ENCODE measurements around the gene DLG2.

Gene DLG2

GRCh38 chr11:83685730-83686129 is 1941.4 kb downstream of the DLG2 start:
- DNase-seq (ENCODE audit: insufficient read length, low spot score) (no peak), FAIRE-seq (no peak)
- TF ChIP-seq CTCF (IDR thresholded peaks at IDR 0.05; ENCODE audit: insufficient read depth, missing control alignments), result no peak

- FAIRE-seq, result no peak
- no peak for TF ChIP-seq CTCF (IDR thresholded peaks at IDR 0.05; ENCODE audit: insufficient read depth, missing control alignments)
- no peak for DNase-seq (ENCODE audit: insufficient read length, low spot score)
Observed at GRCh38 chr11:83684071-83684470, 1943.1 kb downstream of the DLG2 start.

GRCh38 chr11:83682611-83682973 is 1944.6 kb downstream of the DLG2 start:
- DNase-seq (ENCODE audit: insufficient read length, low spot score) (no peak), FAIRE-seq (no peak)
- TF ChIP-seq CTCF (IDR thresholded peaks at IDR 0.05; ENCODE audit: insufficient read depth, missing control alignments), result no peak

- FAIRE-seq, result no peak
- no peak for TF ChIP-seq CTCF (IDR thresholded peaks at IDR 0.05; ENCODE audit: insufficient read depth, missing control alignments)
- no peak for DNase-seq (ENCODE audit: insufficient read length, low spot score)
Observed at GRCh38 chr11:83681906-83682610, 1945.1 kb downstream of the DLG2 start.

GRCh38 chr11:83681031-83681781 is 1945.9 kb downstream of the DLG2 start:
- no peak for FAIRE-seq
- DNase-seq (ENCODE audit: insufficient read length, low spot score), result no peak
- TF ChIP-seq CTCF (IDR thresholded peaks at IDR 0.05; ENCODE audit: insufficient read depth, missing control alignments), result no peak

GRCh38 chr11:83680321-83680720 is 1946.8 kb downstream of the DLG2 start:
- no peak for TF ChIP-seq CTCF (IDR thresholded peaks at IDR 0.05; ENCODE audit: insufficient read depth, missing control alignments)
- DNase-seq (ENCODE audit: insufficient read length, low spot score), result no peak
- FAIRE-seq, result no peak
